Right ventricle myocardium inferior (tissue), 1 donor: ENCODE measurements around the gene MAPT. TPM values are rescaled to one million over a fixed set of nuclear protein-coding genes. Genes with fewer than 3 reads are reported as not detected.

Experiments
- total RNA-seq: library from RNA; stranded (reverse); fragmentation: NEBNext Ultra II Directional; extraction: Animal tissue kit (Norgen Biotek cat#: 25700); gene quantifications from one replicate; pipeline ENCODE4 v1.2.1, GENCODE V29; 2021
- donor health status: DM: no; HTN: yes; CAD: no; lungs with severe emphysema.

MAPT gene
- total RNA-seq, 1 donor from 2014 or later, result 39.3 TPM

Other genes with a start within 250 kb of the MAPT start
- gene CRHR1, start 110.2 kb upstream of the MAPT start, total RNA-seq, result not detected
- not detected for gene SPPL2C, start 49.7 kb upstream of the MAPT start, total RNA-seq
- not detected for gene STH, start 104.7 kb downstream of the MAPT start, total RNA-seq